GM18520 (cell line): ENCODE data around the gene ASPHD2.

ENCODE experiments used
- ATAC-seq: cut with Tn5 transposase; IDR thresholded peaks from one replicate; pipeline ENCODE4 v1.9.1; 2021; ENCODE audit not compliant: unreplicated experiment

ASPHD2 gene

DNA sequence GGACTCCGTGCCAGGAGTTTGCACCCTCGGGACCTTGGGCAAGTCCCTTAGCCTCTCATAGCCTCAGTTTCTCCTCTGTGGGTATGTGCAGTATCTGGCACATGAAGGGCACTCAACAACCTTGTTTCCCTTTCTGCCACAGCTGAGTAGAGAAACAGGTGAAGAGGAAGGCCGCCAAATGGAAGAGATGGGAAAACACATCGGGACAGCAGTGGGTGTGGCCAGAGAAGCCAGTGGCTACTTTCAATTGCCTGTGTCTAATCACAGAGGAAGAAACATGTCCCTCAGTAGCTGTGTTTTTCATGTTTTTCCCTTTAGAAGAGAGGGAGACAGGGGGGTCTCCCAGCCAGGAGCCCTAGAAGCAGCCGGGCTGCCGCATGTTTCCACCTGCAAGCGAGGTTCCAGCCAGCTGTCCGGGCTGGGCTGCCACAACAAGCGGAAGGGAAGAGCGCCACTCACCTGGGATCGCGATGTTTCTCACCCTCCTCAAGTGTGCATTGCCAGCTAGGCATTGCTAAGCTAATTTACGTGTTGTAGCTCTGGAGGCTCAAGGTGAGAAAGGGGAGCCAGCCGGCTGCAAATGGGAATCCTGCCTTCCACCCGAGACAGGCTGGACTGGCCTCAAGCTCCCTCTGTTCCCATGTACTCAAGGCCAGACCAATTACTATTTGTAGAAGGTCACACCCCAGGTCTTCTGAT is 16.7 kb downstream of the ASPHD2 start:
- ATAC-seq: no peak

DNA sequence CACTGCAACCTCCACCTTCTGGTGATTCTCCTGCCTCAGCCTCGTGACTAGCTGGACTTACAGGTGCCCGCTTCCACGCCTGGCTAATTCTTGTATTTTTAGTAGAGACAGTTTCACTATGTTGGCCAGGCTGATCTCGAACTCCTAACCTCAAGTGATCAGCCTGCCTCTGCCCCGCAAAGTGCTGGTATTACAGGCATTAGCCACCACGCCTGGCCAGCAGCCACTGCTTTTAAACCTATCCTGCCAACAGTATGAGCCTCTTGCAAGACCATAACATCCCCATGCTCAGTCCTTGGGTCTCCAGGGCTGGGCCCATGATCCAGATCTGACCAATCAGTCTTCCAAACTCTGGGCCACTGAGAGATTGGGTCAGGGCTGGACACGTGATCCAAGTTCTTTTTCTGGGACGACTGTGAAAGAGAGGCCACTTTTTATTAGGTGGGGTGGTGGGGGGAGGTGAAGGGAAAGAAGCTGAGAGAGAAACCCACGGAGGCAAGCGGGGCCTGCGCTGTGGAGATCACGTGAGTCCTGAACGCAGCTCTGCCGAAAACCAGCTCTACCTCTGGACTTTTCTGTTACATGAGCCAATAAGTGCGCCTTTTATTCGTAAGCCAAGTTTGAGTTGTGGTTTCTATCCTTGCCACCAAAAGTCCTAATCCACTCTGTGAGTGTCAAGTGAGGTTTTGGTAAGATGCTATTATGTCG is 17.9 kb downstream of the ASPHD2 start:
- ATAC-seq: no peak

DNA sequence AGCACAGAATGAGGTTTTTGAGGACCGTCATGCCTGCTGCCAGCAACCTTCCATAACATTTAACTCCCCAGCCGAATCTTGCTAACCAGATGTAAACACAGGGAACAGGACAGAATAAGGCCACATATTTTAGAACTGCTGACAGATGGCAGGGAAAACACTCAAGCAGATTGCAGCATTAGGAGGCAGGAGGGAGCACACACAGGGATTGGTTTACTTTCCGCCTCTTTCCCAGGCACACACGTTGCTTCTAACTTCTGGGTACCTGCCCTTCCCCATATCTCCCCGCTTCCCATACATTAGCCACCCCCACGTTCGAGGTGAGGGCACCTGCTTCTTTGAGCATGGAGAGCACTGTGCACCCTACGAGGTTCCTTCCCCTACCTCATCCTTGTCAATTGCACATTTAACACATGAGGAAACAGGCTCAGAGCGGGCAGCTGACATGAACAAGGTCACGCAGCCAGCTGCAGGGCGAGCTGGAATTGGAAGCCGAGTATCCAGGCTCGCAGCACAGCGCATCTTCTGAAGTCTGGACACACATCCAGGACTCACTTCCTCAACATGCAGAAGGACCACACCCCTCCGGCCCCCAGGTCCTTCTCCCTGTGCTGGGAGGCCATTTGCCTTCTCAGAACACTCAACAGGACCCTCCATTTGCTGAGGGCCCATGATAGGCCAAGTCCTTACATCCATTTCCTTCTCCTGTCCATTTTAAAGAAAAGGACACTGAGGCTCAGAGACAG is 18.7 kb downstream of the ASPHD2 start:
- no peak for ATAC-seq

DNA sequence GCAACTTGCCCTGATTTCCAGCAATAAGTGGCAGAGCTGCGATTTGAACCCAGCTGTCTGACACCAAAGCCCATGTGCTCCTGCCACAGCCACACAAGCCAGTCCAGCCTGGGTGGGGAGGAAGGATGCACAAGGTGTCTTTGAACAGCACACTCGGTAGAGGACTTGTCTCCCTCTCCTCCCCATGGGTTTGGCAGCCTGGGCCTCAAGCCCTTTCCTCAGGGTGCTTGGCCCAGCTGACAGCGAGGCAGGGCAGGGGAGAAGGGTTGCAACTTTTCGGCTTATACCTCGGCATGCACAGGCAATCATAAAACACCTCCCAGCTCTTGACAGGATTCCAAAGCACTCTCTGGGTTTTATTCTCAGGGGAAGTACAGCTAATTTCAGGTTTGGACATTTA is 19.3 kb downstream of the ASPHD2 start:
- no peak for ATAC-seq

DNA sequence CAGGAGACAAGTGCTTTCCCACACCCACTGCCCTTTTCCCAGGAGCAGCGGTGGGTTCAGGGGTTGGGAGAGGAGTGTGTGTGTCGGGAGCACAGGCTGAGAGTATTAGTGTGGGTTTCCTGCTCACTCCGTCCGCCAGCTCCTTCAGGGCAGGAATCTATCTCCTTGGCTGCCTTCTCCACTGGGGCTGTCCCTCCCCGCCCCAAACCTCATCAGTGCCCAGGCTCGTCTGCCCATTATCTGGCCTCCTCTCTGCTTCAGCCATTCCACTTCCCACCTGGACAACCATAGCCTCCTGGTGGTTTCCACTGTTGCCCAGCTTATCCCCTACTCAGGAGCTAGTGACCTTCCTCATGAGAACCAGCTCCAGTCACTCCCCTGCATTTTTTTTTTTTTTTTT is 19.9 kb downstream of the ASPHD2 start:
- no peak for ATAC-seq

DNA sequence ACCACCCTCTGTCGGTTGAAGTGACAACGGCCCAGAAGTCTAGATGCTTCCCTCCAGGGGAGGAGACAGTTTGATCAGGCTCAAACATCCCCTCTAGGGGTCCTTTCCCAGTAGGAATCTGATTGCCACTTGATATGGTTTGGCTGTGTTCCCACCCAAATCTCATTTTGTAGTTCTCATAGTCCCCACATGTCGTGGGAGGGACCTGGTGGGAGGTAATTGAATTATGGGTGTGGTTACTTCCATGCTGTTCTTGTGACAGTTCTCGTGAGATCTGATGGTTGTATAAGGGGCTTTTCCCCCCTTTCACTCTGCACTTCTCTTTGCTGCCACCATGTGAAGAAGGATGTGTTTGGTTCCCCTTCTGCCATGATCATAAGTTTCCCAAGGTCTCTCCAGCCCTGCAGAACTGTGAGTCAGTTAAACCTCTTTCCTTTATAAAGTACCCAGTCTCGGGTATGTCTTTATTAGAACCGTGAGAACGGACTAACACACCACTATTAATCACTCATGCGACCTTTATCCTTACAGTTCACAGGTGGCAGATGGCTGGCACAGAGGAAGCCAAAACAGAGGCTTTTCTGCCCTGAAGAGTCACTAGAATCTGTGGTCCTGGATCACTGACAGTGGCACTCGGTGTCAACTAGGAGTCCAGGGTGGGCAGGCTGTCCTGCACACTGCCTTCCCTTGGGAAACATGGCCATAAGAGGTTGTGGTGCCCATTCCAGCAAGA is 21.6 kb downstream of the ASPHD2 start:
- no peak for ATAC-seq

DNA sequence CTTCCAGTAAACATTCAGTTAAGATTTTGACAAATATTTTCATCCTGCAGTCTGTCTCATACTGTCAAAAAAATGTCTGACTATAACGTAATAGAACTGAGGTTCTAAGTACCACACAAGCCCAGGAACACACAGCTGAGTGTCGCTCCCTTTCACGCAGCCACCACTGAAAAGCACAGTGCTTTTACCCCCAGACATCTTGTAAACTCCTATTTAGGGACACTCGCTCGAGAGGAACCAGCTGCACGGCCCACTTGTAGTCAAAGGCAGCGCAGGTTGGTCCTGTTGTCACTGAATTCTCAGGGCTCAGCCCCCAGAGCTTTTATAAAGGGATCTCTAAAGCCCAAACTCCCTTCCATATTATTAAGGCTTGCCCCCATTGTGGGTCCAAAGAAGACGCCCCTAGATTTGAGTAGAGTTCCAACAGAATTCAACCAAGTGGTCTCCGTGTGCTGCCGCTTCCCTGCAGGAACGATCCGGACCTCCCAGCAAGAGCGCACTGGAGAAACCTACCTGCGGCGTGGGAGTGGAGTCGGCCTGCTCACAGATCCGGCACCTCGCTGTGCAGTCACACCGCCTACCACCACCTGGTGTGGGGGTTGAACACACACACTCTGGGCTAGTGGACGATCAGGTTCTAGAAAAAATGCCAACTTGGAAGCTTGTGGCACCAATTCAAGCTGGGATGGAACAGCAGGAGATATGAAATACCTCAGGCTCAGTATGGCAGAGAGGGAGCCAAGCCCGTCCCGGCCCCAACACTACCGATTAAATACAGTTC is 23.4 kb downstream of the ASPHD2 start:
- no peak for ATAC-seq

DNA sequence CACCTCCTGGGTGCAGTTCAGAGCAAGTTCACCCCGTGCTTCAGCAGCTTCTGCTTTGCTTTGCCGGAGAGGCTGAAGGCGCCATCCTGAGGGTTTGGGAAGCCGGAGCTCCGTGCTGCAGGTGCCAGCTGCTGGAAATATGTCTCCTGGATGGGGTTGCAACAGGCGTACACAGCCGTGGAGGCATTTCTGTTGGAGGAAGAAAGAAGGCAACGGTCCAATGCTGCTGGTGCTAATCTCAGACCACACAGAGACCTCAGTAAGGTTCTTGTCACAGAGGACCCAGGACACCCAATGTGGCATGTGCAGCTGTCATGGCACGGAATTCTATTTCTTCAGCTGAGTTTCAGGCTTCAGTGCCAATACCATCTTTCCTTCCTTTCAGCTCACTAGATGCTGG is 24.2 kb downstream of the ASPHD2 start:
- no peak for ATAC-seq

DNA sequence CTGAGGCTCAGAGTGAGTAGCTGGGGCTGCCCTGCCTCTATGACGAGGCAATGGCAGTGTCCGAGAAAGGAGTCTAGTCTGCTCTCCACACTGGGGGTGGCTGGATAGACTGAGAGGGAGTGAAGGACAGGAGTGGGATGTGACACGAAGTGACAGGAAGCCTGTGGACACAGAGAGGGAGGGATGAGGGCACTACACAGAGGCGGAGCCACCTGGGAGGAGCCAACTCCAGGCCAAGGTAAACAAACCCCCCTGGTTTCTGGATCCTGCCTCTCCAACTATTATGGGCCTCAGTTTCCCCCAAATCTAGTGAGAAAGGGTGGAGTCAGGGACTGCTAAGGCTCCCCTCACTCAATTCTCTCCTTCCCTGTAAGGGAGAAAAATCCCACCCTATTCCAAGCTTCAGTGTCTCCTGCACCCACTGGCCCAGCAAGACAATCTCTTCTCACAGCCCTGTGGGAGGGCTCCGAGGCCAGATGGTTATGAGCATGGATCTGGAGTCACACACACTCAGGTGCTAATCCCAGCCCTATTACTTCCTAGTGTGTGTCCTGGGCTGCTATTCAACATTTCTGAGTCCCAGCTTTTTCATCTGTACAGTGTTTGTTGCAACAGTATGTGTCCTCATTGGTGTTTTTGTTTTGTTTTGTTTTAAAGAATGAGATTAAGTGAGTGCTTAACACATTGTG is 24.9 kb downstream of the ASPHD2 start:
- no peak for ATAC-seq

DNA sequence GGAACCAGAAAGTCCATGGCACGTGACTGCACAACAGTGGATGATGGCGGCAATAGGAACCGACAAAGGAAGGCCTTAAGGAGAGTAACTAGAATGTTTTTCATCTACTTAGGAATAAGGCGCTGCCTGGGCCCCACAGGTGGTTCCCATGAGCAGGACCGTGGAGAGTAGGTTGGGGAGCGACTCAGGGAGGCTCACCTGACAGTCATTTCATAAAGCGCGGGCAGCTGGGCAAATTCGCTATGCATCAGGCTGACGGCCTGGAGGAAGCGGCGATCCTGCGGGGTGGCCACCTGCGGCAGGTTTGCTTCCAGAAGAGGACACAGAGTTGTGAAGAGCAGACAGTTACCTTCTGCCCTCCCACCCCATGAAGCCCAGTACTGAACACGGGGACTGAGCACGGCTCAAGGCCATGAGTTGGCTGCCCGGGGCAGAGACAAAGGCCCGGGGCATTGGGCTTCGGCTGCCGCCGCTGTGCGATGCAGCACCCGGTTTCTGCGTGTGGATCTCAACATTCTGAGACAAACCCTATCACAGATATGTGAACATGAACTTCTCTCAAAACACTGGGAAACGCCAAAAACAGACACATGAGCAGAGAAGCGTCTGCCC is 28.7 kb downstream of the ASPHD2 start:
- no peak for ATAC-seq

DNA sequence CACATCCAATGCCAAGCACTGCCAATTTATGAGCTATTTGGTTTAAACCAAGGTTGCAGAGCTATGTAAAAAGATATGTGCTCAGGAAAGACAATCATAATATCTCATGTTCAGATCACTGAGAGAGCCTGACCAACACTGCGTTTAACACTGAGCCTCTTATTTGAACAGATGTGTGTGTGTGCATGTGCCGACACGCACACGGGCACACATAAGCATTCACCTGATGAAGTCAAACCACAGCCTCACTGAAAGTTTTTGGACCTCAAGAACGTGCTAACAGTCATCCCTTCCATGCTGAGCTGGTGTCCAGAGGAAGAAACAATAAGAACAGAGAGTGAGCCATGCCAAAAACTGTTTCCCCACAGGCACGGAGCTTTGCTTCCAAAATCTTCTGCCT is 31.1 kb downstream of the ASPHD2 start:
- ATAC-seq: no peak

DNA sequence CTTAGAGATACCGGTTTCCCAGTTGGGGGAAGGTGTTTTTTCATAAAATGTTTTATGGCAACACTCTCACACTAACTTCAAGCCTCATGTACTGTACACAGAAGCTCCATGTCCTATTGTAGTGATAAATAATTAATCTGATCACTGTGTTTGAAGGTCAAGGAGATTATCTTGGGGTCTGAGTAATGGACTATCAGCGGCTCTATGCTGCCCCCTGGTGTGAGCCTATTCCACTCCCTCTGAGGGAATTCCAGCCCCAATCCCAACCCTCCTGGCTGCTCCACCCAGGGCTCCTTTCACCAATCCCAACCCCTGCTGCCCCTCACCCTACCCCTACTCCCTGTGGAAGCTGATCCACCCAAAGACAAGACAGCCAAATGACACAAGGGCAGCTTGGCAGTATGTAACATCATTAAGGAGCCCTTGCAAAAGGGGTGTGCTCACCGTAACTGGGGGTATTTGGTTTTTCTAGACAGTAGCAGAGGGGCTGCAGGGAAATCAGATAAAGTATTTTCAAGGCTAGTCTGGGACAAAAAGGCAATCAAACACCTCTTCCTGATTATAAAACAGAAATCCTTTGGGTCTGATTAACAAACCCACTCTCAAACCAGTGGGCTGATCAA is 32.2 kb downstream of the ASPHD2 start:
- ATAC-seq: no peak

DNA sequence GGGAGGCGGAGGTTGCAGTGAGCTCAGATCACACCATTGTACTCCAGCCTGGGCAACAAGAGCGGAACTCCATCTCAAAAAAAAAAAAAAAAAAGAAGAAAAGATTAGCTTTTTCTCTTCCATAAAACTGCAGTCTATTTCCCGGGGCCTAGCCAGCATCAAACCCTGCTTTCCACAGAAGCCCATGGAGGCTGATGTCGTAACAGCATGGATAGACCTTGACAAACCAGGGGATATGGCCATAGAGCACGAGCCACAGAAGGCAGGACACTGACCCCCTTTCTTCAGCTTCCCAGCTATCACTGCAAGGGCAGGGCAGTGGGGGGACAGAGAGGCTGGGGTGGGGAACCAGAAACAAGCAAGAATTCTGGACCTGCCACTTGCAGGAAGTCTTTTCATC is 33.0 kb downstream of the ASPHD2 start:
- ATAC-seq: no peak

DNA sequence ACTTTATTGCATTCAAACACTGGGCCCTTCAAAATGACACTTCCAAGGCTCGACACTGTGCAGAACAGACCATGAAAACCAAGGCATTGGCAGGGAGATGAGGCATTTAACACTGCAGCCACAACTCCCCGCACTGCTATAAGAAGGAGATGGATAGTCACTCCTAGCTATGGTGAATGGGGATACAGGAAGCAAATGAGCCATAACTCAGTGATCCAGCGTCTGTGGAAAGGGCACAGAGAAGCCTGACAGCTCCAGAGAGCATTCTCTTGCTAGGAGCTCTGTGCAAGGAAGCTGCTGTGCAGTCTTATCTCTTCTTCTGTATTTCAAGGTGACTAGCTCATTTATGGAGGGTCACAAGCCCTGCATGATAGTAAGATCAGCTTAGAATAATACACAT is 33.6 kb downstream of the ASPHD2 start:
- no peak for ATAC-seq

DNA sequence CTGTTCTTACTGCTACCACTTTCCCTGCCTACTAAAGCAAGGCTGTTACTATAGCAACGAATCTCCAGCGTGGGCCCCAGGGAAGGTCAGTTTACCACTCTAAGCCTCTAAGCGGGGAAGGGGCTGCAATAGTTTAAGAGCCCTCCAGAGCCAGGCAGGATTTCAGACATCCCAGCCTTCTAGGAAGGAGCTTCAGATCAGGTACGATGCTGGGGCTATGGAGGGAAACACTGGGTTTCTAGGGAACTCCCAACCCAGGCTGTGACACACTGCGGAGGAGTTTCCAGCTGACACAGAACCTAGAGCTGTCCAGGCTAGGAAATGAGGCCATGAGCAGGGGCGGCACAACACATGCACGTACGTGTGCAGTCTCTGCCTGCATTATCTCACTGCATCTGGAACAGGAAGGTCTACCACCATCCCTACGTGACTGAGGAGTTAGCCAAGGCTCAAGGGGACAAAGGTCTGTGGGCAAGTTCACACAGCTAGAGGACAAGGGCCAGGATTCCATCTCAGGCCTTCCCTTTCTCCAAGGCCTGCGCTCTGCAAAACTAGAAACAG is 34.1 kb downstream of the ASPHD2 start:
- no peak for ATAC-seq

DNA sequence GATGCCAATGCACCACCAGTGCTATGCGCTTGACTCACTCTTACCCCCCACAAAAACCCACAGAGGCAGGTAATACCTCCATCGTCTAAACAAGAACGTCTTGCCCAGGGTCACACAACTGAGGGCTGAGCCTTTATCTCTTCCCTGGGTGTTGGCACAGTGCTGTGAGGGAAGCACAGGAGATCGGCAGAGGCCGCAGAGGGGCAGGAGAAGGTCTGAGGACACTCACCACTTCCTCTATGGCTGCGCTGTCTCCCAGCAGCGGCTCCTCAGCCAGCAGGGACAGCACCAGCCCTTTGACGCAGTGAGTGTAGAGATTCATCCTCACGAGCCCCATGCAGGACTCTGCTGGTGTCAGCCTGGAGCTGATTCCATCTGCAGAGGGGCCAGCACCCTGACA is 34.6 kb downstream of the ASPHD2 start:
- ATAC-seq: no peak

DNA sequence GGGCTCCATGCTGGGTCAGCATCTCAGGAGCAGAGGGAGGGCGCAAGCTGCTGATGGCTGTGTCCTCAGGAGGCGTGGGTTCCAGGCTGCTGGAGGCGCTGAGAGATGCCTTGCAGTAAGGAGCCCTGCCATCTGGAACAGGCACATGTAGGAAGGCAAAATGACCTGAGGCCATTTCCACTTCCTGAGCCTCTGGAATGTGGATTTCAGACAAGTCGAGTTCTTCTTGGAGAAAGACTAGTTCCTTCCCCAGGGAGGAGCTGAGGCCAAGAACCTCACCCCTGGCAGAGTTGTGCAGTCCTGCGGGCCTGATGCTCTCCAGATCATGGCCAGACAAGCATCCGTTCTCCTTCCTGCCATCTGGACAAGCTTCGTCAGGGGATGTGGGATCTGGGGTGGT is 35.3 kb downstream of the ASPHD2 start:
- ATAC-seq: no peak

DNA sequence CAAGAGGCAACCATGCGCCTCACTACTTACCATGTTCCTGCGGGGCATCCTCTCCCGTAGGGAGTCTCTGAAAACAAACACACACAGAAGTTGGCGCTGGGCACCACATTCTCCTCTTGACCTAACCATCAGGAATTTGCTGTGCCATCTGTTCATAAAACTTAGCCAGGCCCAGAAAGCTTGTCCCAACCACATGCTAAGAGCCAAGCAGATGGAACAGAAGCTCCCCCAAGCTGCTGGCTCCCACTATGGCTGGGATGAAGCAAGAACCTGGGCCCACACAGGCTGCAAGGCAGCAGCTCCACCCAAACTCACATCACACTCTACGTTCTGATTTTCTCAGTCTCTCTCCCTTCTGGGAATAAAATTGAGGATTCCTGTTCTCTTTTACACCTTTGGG is 37.1 kb downstream of the ASPHD2 start:
- ATAC-seq: no peak

DNA sequence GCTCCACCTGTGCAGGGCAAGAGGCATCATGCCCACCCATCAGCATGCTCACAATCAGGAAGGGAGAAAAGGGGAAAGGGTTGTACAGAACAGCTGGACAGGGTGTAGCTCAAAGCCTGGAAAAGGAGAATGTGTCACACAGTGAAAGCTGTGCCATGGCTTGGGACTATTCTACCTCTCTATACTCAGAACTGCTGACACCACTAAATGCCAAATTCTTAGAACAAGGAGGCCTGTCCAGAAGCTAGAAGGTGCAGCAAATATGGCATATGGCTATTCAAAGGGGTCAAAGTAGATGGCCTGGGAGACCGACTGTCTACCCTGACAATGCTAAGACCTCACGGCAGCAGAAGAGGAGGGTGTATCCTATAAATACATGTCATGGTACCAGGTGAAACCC is 41.7 kb downstream of the ASPHD2 start:
- no peak for ATAC-seq
